ENCODE data around the gene EXOSC1. TPM values are rescaled to one million over a fixed set of nuclear protein-coding genes. Genes with fewer than 3 reads are reported as not detected.

EXOSC1 gene
- total RNA-seq, 2 donors from 2014 or later: 20.8 to 33.2 TPM

DNA sequence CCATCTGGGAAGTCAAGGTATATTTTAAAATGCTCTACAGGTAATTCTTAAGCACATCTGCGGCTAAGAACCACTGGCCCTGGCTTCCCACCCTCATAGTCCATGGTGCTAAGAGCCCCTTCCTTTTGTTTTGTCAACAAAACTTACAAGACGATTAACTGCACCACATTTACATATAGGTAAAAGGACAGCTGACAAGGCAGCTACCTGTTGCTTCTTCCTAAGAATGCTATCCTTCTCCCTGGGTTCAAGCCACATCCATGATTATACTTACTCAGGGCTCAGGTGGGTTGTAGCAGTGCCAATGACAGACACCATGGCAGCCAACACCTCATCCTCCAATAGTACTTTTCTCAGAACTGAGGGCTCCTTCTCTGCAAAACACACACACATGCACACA, 16.5 kb upstream of the EXOSC1 start:
- WGBS, 2 donors: 83 to 85% methylated on average over 2 of the region's 2 CpGs
- TF ChIP-seq, protein P1, sequence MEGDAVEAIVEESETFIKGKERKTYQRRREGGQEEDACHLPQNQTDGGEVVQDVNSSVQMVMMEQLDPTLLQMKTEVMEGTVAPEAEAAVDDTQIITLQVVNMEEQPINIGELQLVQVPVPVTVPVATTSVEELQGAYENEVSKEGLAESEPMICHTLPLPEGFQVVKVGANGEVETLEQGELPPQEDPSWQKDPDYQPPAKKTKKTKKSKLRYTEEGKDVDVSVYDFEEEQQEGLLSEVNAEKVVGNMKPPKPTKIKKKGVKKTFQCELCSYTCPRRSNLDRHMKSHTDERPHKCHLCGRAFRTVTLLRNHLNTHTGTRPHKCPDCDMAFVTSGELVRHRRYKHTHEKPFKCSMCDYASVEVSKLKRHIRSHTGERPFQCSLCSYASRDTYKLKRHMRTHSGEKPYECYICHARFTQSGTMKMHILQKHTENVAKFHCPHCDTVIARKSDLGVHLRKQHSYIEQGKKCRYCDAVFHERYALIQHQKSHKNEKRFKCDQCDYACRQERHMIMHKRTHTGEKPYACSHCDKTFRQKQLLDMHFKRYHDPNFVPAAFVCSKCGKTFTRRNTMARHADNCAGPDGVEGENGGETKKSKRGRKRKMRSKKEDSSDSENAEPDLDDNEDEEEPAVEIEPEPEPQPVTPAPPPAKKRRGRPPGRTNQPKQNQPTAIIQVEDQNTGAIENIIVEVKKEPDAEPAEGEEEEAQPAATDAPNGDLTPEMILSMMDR (IDR thresholded peaks at IDR 0.05): no peak
- TF ChIP-seq POLR2A (IDR thresholded peaks at IDR 0.05): no peak
- no peak for DNase-seq
- Histone ChIP-seq H3K27me3 (no peaks in the 10 kb centered on the region), H3K36me3 (replicated peaks in 1 of 2; ENCODE audit: insufficient read depth in 1 of 2, low read depth in 2 of 2) (peaks cover 5 to 55% of the 10 kb centered on the region in 2 donors), H3K4me1 (peaks cover 8% of the 10 kb centered on the region), H3K9me3 (no peaks in the 10 kb centered on the region), H3K4me3 (no peak overlapping the region), H3K27ac (no peak overlapping the region)
- intact Hi-C loops (cut with DNase I): no loop called here
- no peak for ATAC-seq

DNA sequence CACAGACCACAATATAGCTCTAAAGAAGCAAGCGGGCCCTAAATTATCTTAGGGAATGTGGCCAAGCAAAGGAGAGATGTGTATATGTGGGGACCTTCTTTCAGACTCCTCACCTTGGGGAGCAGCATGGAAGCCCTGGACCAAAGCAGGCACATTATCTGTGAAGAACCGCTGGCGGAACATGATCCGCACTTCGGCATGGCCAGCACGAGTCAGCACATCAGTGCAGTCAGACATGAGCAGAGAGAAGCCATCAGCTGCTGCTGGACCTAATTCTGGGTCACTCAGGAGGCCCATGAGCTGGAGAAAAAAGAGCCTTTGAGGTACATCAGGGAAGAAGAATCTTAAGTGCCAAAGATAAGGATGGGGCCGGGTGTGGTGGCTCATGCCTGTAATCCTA, 14.1 kb upstream of the EXOSC1 start:
- H3K36me3 ChIP-seq (replicated peaks in 1 of 2; ENCODE audit: insufficient read depth in 1 of 2, low read depth in 2 of 2): peaks cover 5 to 48% of the 10 kb centered on the region in 2 donors
- no peaks in the 10 kb centered on the region for H3K27me3 ChIP-seq
- no peaks in the 10 kb centered on the region for H3K9me3 ChIP-seq
- intact Hi-C loops (cut with DNase I): no loop called here
- ATAC-seq (no peak), DNase-seq (no peak)
- WGBS, 2 donors: 81 to 86% methylated on average over 4 to 7 of the region's 7 CpGs
- H3K4me1 ChIP-seq: peaks cover 12% of the 10 kb centered on the region
- no peak overlapping the region for H3K4me3 ChIP-seq
- TF ChIP-seq, protein P1 (IDR thresholded peaks at IDR 0.05): no peak
- no peak for TF ChIP-seq POLR2A (IDR thresholded peaks at IDR 0.05)
- no peak overlapping the region for H3K27ac ChIP-seq

DNA sequence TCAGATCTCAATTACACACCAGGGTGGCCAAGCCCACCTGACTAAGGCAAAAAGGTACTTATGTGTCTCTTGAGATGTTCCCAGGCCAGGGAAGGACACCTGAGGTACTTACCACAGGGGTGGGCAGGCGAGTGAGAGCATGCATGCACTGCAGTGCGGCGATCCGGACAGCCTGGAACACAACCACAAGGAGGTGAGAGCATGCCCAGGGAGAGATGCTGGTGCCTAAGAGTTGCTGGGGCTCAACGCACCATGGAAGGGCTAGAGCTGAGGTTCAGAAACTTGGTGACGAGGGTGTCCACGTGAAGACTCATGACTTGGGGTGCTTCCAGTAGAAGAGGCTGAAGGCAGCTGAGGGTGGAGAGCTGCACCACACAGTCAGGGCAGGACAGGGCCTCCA, 13.3 kb upstream of the EXOSC1 start:
- intact Hi-C loops (cut with DNase I): no loop called here
- ATAC-seq (no peak), DNase-seq (no peak)
- H3K4me3 ChIP-seq: no peak overlapping the region
- WGBS, 2 donors: 86 to 97% methylated on average over 5 to 7 of the region's 7 CpGs
- H3K36me3 ChIP-seq (replicated peaks in 1 of 2; ENCODE audit: insufficient read depth in 1 of 2, low read depth in 2 of 2): peaks cover 5 to 48% of the 10 kb centered on the region in 2 donors
- no peak for TF ChIP-seq POLR2A (IDR thresholded peaks at IDR 0.05)
- TF ChIP-seq, protein P1 (IDR thresholded peaks at IDR 0.05): no peak
- H3K27ac ChIP-seq: no peak overlapping the region
- peaks cover 15% of the 10 kb centered on the region for H3K4me1 ChIP-seq
- H3K27me3 ChIP-seq: no peaks in the 10 kb centered on the region
- no peaks in the 10 kb centered on the region for H3K9me3 ChIP-seq

DNA sequence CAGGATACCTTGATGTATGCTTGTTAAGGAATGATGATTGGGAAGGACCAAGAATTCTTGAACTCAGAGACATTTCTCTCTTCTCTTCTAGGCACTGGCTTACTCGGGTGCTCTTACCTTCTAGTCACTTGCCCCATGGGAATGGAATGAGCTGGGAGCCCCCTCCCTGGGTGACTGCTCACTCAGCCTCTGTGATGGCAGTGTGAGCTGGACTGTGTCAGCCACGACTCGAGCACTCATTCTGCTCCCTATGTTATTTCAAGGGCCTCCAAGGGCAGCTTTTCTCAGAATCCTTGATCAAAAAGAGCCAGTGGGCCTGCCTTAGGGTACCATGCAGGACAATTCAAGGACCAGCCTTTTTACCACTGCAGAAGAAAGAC, 10.9 kb upstream of the EXOSC1 start:
- Histone ChIP-seq H3K36me3 (replicated peaks in 1 of 2; ENCODE audit: insufficient read depth in 1 of 2, low read depth in 2 of 2) (peaks cover 5 to 38% of the 10 kb centered on the region in 2 donors), H3K4me3 (no peak overlapping the region), H3K27ac (no peak overlapping the region), H3K4me1 (peaks cover 10% of the 10 kb centered on the region), H3K9me3 (no peaks in the 10 kb centered on the region), H3K27me3 (no peaks in the 10 kb centered on the region)
- TF ChIP-seq POLR2A (IDR thresholded peaks at IDR 0.05): no peak
- TF ChIP-seq, protein P1 (IDR thresholded peaks at IDR 0.05): no peak
- ATAC-seq: no peak
- intact Hi-C loops (cut with DNase I): no loop called here
- WGBS, 2 donors: 78 to 100% methylated on average over 1 to 3 of the region's 3 CpGs
- no peak for DNase-seq

DNA sequence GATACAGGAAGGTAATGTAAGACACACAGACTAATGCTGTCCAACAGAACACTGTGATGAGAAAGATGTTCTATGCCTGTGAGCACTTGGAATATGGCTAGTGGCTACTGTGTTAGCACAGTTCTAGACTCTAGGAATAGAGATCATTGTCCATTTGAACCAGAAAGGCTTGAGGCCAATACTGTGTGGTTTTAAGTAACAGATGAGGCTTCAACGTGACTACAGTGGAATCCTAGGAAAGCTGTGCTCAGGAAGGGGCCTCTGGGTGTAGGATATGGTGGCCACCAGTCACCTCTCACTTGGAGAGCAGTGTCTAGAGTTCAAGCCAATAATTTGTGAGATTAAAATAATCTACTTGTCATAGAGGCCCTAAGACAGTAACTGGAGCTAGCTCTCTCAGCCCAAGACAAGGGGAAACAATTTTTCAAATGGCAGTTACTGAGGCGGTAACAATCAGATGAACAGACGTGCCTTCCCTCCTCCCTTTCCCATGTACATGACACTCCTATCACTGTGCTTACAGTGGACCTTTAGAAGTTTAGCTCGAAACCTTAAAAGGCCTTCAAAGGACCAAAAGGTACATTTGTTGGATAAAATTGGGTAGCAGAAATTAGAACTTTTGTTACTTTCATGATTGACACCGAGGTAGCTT, 10.4 kb upstream of the EXOSC1 start:
- H3K27ac ChIP-seq: no peak overlapping the region
- intact Hi-C loops (cut with DNase I): no loop called here
- 82 to 83% methylated on average over 5 of the region's 5 CpGs for WGBS, 2 donors

More for the DNA sequence above, 10.4 kb upstream of the EXOSC1 start:
- H3K27me3 ChIP-seq: no peaks in the 10 kb centered on the region
- DNase-seq (no peak), ATAC-seq (no peak)
- TF ChIP-seq, protein P1 (IDR thresholded peaks at IDR 0.05): no peak
- no peak for TF ChIP-seq POLR2A (IDR thresholded peaks at IDR 0.05)
- no peaks in the 10 kb centered on the region for H3K9me3 ChIP-seq
- H3K36me3 ChIP-seq (replicated peaks in 1 of 2; ENCODE audit: insufficient read depth in 1 of 2, low read depth in 2 of 2): peaks cover 5 to 33% of the 10 kb centered on the region in 2 donors
- H3K4me3 ChIP-seq: no peak overlapping the region
- peaks cover 10% of the 10 kb centered on the region for H3K4me1 ChIP-seq

All from body of pancreas (tissue), 4 donors.